HG03520 (cell line): ENCODE measurements around the gene POU3F1.

ENCODE experiments used
- ATAC-seq: cut with Tn5 transposase; IDR thresholded peaks from one replicate; pipeline ENCODE4 v1.9.1; 2021; ENCODE audit warnings: mild to moderate bottlenecking, moderate library complexity; ENCODE audit not compliant: unreplicated experiment

Gene POU3F1

GRCh38 chr1:38006008-38006828, 40.4 kb downstream of the POU3F1 start:
- ATAC-seq: no peak

GRCh38 chr1:38005195-38006007, 41.2 kb downstream of the POU3F1 start, which contains the start of gene FHL3:
Gene FHL3, minus strand, starts transcription at chr1:38005514. Its CDS starts 6,102 bp downstream, at chr1:37999412.
- ATAC-seq: peak; percentile 37

- no peak for ATAC-seq
Observed at GRCh38 chr1:38004284-38005108, 42.1 kb downstream of the POU3F1 start.

- ATAC-seq: no peak
Observed at GRCh38 chr1:38003261-38004250, 43.0 kb downstream of the POU3F1 start.

GRCh38 chr1:38000529-38001455, 45.8 kb downstream of the POU3F1 start:
- no peak for ATAC-seq

DNA sequence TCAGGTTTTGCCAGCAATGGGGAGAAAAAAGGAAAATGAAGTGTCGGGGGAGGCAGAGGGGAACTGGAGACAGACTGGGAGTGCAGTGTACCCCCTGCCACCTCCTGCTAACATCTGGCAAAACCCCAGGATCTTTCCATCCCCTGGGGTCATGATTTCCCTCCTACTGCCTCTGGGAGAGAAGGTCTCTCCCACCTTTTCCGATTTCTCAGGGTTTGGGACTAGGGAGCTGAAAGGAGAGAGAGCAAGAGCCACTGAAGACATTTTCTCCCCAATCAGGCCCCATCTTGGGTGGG, 46.4 kb downstream of the POU3F1 start:
- no peak for ATAC-seq

GRCh38 chr1:37999430-38000232, 47.0 kb downstream of the POU3F1 start:
- no peak for ATAC-seq

- no peak for ATAC-seq
Observed at GRCh38 chr1:37998913-37999429, 47.6 kb downstream of the POU3F1 start.

DNA sequence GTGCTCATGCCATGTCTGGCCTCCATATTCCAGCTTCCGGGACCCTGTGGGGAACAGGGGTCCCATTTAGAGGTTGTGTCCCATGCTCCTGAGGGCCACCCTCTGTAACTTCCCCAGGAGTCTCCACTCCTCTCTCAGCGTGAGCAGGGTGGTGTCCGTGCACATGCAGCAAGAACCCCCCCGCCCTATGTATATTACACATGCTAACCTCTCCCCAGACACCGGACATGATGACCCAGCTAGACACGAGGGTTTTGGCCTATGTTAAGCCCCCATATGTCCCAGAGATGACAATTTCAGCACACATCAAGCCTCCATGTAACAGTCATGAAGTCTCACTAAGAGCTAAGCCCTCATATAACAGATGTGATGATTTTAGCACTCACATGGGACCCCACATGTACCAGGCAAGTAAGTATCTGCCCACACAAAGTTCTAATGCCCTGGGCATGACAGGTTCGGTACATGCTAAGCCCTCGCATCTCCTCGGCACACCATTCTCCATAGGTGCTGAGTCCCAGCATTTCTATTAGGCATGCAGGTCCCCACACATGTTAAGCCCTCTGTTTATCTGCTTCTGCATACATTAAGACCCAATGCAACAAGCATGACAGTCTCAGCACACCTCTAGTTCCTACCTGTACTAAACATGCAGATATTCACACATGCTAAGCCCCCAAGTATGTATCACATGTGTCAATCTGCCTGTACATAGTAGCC, 48.3 kb downstream of the POU3F1 start:
- no peak for ATAC-seq

DNA sequence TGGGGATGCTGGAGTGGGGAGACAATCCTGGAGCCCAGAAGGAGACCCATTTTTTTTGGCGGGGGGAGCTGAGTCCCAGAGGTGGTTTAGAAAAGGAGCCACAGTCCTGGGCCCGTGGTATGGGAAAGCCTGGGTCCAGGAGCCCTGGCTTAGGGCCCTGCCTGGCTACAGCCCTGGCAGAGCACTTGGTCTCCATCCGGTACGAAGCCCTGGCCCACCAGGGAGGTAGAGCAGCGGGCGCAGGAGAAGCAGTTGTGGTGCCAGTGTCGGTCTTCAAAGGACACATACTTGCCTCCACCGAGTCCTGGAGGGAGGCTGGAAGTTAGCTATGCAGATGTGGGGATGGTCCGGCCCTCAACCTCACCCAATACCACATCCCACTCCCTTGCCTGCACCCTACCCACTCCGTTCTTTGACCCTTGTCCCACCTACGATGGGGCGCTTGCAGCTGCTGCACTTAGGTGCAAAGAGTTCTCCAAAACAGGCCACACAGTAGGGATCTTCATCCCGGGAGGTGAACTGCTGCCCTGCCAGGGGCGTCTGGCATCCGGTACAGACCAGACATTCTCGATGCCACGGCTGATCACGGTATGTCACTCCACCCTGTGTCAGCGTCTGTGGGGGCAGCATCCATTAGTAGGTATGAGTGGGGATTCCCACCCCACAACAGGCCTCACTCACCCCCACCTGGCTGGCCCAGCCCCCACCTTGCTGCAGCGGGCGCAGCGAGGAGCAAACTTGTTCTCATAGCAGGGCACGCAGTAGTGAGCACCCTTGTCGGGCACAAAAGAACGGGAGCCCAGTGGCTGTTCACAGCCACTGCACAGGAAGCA, 49.1 kb downstream of the POU3F1 start:
- ATAC-seq: no peak

DNA sequence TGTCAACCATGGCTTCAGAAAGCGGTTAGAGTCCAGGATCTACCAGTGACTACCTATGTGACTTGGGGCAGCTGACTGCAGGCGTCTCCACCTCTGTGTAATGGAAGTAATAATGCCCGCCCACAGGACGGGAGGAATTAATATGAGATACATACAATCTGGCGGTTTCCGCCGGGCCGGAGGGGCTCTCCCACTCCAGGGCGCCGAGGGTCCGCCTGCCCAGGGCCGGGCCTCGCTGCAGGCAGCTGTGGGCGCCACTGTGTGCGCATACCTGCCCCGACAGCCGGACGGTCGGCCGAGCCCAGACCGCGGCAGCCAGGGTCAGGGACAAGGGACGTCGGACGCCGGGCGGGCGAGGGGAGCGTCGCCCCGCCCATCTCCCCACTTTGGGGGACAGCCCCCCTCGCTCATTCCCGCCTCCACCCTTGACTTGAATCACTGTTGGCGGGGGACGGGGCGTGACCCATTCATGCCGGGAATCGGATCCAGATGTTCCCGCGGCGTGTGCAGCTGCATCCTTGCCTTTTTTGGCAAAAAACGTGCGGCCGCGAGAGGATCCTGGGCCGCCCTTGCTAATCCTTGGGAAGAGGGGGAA, 50.7 kb downstream of the POU3F1 start:
- ATAC-seq: no peak

DNA sequence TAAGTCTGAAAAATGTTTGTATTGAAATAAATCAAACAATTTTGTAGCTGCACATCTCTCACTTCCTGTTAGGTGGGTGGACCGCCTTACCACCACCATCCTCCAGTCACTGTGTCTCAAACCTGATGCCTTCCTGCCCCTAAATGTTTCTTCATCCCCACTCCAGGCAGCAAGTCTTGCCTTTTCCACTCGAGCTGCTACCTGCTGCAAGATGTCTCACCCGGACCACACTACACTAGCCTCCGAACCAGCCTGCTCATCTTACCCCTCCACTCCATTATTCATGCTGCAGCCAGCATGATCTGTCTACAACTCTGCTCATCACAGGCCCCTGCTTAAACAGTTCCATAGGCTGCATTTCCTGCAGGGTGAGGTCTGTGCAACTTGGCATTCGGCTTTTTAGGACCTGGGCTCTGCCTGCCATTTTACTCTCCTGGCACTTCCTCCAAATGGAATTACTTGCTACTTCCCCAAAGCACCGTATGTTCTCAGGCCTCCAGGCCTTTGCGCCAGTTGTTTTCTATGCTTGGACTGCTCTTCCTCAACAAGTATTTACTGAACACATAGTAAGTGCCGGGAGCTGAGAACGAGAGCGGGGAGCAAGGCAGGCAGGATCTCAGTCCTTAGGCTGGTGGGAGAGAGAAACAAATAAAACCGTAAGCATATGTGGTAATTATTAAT, 51.6 kb downstream of the POU3F1 start:
- no peak for ATAC-seq
